ENCODE results near the gene SMIM12.

The SMIM12 gene

DNA sequence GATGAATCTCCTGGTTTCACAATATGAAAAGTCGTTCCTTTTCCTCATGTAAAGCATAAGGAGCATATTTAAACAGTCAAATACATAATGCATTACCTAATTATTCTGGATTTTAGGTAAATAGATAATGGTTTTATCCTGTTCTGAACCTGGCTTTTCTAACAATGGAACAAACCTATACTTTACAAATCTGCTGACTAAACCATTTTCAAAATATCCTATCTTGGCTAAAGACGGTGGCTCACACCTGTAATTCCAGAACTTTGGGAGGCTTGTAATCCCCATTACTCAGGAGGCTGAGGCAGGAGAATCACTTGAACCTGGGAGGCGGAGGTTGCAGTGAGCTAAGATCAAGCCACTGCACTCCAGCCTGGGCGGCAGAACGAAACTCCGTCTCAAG, 2.9 kb downstream of the SMIM12 start:
- ATAC-seq (ENCODE audit: insufficient read depth, low read depth), result no peak
- no peak for TF ChIP-seq EZH2 (IDR thresholded peaks at IDR 0.05; ENCODE audit: borderline replicate concordance, low read depth, low read length, severe bottlenecking)
- TF ChIP-seq, protein P1, sequence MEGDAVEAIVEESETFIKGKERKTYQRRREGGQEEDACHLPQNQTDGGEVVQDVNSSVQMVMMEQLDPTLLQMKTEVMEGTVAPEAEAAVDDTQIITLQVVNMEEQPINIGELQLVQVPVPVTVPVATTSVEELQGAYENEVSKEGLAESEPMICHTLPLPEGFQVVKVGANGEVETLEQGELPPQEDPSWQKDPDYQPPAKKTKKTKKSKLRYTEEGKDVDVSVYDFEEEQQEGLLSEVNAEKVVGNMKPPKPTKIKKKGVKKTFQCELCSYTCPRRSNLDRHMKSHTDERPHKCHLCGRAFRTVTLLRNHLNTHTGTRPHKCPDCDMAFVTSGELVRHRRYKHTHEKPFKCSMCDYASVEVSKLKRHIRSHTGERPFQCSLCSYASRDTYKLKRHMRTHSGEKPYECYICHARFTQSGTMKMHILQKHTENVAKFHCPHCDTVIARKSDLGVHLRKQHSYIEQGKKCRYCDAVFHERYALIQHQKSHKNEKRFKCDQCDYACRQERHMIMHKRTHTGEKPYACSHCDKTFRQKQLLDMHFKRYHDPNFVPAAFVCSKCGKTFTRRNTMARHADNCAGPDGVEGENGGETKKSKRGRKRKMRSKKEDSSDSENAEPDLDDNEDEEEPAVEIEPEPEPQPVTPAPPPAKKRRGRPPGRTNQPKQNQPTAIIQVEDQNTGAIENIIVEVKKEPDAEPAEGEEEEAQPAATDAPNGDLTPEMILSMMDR (IDR thresholded peaks at IDR 0.05; ENCODE audit: borderline replicate concordance, extremely low read depth, low read length, poor library complexity, severe bottlenecking), result no peak
- Histone ChIP-seq H3K79me2 (ENCODE audit: insufficient read depth, low read length) (peaks cover 50% of the 10 kb centered on the region), H3K27ac (ENCODE audit: low read length) (no peak overlapping the region), H3K36me3 (ENCODE audit: insufficient read depth, low read length) (peaks cover 48% of the 10 kb centered on the region), H3K4me3 (ENCODE audit: low read depth in 1 of 2, low read length in 2 of 2) (no peak overlapping the region), H4K20me1 (ENCODE audit: insufficient read depth, low read length) (peaks cover 21% of the 10 kb centered on the region; the same call in 1 of the 2 replicates), H3K4me2 (ENCODE audit: insufficient read depth, low read length) (no peak overlapping the region), H3K27me3 (ENCODE audit: insufficient read depth, low read length, poor library complexity) (no peaks in the 10 kb centered on the region), H3K9me3 (ENCODE audit: insufficient read depth, low read length, severe bottlenecking) (no peaks in the 10 kb centered on the region), H3K9ac (ENCODE audit: low read depth, low read length) (no peak overlapping the region), H3K4me1 (ENCODE audit: insufficient read depth, low read length) (peaks cover 26% of the 10 kb centered on the region), H2AFZ (ENCODE audit: low read depth, low read length) (no peak overlapping the region)
- DNase-seq, result no peak

DNA sequence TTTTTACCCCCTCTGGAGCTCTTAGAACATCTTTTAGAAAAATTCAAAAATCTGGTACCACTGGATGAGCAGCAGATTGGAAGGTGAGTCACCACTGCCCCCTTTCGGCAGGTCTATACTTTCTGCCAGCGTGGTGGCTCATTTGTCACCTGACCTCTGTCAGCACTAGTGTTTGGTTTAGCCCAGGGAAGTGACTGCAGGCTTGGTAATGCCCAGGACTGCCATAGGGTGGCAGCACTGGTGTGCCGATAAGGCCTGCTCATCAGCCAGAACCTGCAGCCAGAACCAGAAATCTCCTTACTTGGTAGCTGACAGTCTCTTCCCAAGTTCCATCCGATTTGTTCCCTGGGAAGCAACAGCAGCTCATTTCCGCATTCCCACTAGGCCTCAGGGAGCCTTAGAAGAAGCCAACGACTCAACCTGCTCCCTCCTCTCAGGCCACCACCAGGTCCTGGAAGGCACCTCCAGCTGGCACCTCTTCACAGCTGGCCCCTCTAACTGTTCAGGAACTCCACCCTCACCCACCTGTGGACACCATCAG, 6.8 kb downstream of the SMIM12 start:
- TF ChIP-seq, protein P1 (IDR thresholded peaks at IDR 0.05; ENCODE audit: borderline replicate concordance, extremely low read depth, low read length, poor library complexity, severe bottlenecking), result peak; percentile 91
- TF ChIP-seq EZH2 (IDR thresholded peaks at IDR 0.05; ENCODE audit: borderline replicate concordance, low read depth, low read length, severe bottlenecking), result no peak
- no peaks in the 10 kb centered on the region for H3K27me3 ChIP-seq (ENCODE audit: insufficient read depth, low read length, poor library complexity)
- DNase-seq (peak; percentile 88), ATAC-seq (ENCODE audit: insufficient read depth, low read depth) (peak; percentile 99)
- H4K20me1 ChIP-seq (ENCODE audit: insufficient read depth, low read length), result peaks cover 44% of the 10 kb centered on the region
- H3K27ac ChIP-seq (ENCODE audit: low read length), result no peak overlapping the region
- peaks cover 25% of the 10 kb centered on the region for H3K79me2 ChIP-seq (ENCODE audit: insufficient read depth, low read length)
- peaks cover 72% of the 10 kb centered on the region for H3K36me3 ChIP-seq (ENCODE audit: insufficient read depth, low read length)
- no peak overlapping the region for H3K4me3 ChIP-seq (ENCODE audit: low read depth in 1 of 2, low read length in 2 of 2)
- H3K4me1 ChIP-seq (ENCODE audit: insufficient read depth, low read length), result peaks cover 6% of the 10 kb centered on the region
- H3K9ac ChIP-seq (ENCODE audit: low read depth, low read length), result no peak overlapping the region
- H3K9me3 ChIP-seq (ENCODE audit: insufficient read depth, low read length, severe bottlenecking), result no peaks in the 10 kb centered on the region
- no peak overlapping the region for H3K4me2 ChIP-seq (ENCODE audit: insufficient read depth, low read length)
- H2AFZ ChIP-seq (ENCODE audit: low read depth, low read length), result no peak overlapping the region

DNA sequence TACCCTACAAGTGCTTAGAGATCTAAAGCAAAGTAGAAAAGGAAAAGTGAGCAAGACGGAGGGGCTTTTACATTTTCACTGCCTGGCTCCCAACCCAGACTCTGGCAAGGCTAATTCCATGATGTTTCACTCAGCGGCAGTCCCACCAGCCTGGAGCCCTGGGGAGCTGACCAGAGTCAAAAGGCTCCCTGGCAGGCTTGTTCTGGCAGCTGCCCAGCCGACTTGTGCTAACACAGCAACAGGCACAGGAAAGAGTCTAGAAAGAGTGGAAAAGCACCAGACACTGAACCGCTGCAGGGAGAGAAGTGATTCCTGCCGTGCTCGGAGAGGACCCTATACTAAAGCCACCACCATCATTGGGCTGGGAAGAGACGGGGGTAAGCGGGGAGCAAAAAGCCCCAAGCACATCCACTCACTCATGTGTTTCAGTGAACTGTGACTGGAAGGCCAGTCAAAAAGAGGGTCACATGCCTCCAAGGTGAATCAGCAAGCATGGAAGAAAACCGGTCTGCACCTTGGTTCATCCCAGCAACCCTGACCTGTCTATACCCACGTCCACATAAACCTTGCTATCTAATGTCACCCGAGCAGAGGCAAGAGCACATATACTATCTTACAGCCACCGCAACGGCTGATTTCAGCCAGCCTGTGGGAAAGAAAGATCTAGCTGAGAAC, 8.0 kb downstream of the SMIM12 start:
- Histone ChIP-seq H3K27ac (ENCODE audit: low read length) (no peak overlapping the region), H4K20me1 (ENCODE audit: insufficient read depth, low read length) (peaks cover 48% of the 10 kb centered on the region), H3K9ac (ENCODE audit: low read depth, low read length) (no peak overlapping the region), H3K27me3 (ENCODE audit: insufficient read depth, low read length, poor library complexity) (no peaks in the 10 kb centered on the region), H3K79me2 (ENCODE audit: insufficient read depth, low read length) (peaks cover 14% of the 10 kb centered on the region; the same call in 1 of the 2 replicates), H3K4me1 (ENCODE audit: insufficient read depth, low read length) (no peaks in the 10 kb centered on the region), H2AFZ (ENCODE audit: low read depth, low read length) (no peak overlapping the region), H3K4me3 (ENCODE audit: low read depth in 1 of 2, low read length in 2 of 2) (no peak overlapping the region), H3K9me3 (ENCODE audit: insufficient read depth, low read length, severe bottlenecking) (no peaks in the 10 kb centered on the region), H3K4me2 (ENCODE audit: insufficient read depth, low read length) (no peak overlapping the region), H3K36me3 (ENCODE audit: insufficient read depth, low read length) (peaks cover 70% of the 10 kb centered on the region)
- DNase-seq, result no peak
- no peak for TF ChIP-seq EZH2 (IDR thresholded peaks at IDR 0.05; ENCODE audit: borderline replicate concordance, low read depth, low read length, severe bottlenecking)
- TF ChIP-seq, protein P1 (IDR thresholded peaks at IDR 0.05; ENCODE audit: borderline replicate concordance, extremely low read depth, low read length, poor library complexity, severe bottlenecking), result no peak
- no peak for ATAC-seq (ENCODE audit: insufficient read depth, low read depth)

Measured in DND-41 (cell line).